H1 (cell line): ENCODE results near the gene B3GALT5. TPM values are rescaled to one million over a fixed set of nuclear protein-coding genes. Genes with fewer than 3 reads are reported as not detected.

Experiments used
- CTCF ChIA-PET: fragments of 300-600 bp; sonication (Branson Sonifier 250); formaldehyde crosslinking; loops from one replicate; lab custom pipeline; 2021; ENCODE audit not compliant: partially characterized antibody; lab: Charles Lee
- POLR2A ChIA-PET: fragments of 300-600 bp; sonication (Branson Sonifier 250); formaldehyde crosslinking; loops from one replicate; lab custom pipeline; 2021; ENCODE audit warnings: inconsistent platforms; ENCODE audit not compliant: partially characterized antibody; lab: Charles Lee
- DNase-seq, 2 experiments: peaks; one replicate each; pipeline versions ENCODE4 v3.0.0 to v3.0.0-alpha.2; 2010 to 2022; ENCODE audit warnings: low spot score in 2 of 2, low read depth in 1 of 2, mixed read lengths in 1 of 2
- FAIRE-seq: peaks from 2 replicates; lab custom pipeline; 2011; peaks lifted over from hg19 to GRCh38; lab: Jason Lieb, UNC
- H2AFZ ChIP-seq: 2 replicates; pipeline ENCODE4 v1.8.1; 2012; ENCODE audit warnings: low read length, inconsistent platforms
- H2AK5ac ChIP-seq: 2 replicates; pipeline ENCODE4 v1.6.1; 2013; ENCODE audit warnings: low read depth, low read length
- H2BK120ac ChIP-seq: replicated peaks from 2 replicates; pipeline ENCODE3; 2013; ENCODE audit warnings: low read depth, low read length, inconsistent platforms
- H2BK12ac ChIP-seq: 2 replicates; pipeline ENCODE4 v1.6.1; 2013; ENCODE audit warnings: low read depth, low read length
- H2BK15ac ChIP-seq: 2 replicates; pipeline ENCODE4 v1.6.1; 2013; ENCODE audit warnings: low read length
- H2BK20ac ChIP-seq: 2 replicates; pipeline ENCODE4 v1.6.1; 2013; ENCODE audit warnings: low read length
- H2BK5ac ChIP-seq: 2 replicates; pipeline ENCODE4 v1.6.1; 2013; ENCODE audit warnings: low read depth, low read length
- H3K14ac ChIP-seq: 2 replicates; pipeline ENCODE4 v1.6.1; 2013; ENCODE audit warnings: inconsistent platforms; ENCODE audit not compliant: insufficient read length
- H3K18ac ChIP-seq: 2 replicates; pipeline ENCODE4 v1.6.1; 2013; ENCODE audit warnings: low read length; ENCODE audit errors: extremely low read depth
- H3K23ac ChIP-seq: 2 replicates; pipeline ENCODE4 v1.6.1; 2013; ENCODE audit warnings: inconsistent platforms; ENCODE audit not compliant: insufficient read length
- H3K23me2 ChIP-seq: 2 replicates; pipeline ENCODE4 v1.6.1; 2013; ENCODE audit warnings: low read depth, low read length
- H3K27ac ChIP-seq: 2 replicates; pipeline ENCODE4 v1.6.1; 2011; ENCODE audit warnings: low read depth, low read length, inconsistent platforms
- H3K27me3 ChIP-seq, 4 experiments: replicated peaks in 1 of 4; 1 replicate in 1 of 4; 2 replicates in 3 of 4; pipeline versions ENCODE4 v1.6.1 to v1.8.1; 2011 to 2013; ENCODE audit warnings: low read length in 3 of 4, mild to moderate bottlenecking in 3 of 4, inconsistent platforms in 2 of 4, mixed read lengths in 2 of 4, moderate library complexity in 1 of 4; ENCODE audit not compliant: control insufficient read depth in 3 of 4, insufficient read depth in 3 of 4; ENCODE audit errors: extremely low read depth in 1 of 4
- H3K36me3 ChIP-seq, 4 experiments: 2 replicates each; pipeline versions ENCODE4 v1.6.1 to v1.8.1; 2011 to 2013; ENCODE audit warnings: mild to moderate bottlenecking in 4 of 4, low read length in 3 of 4, moderate library complexity in 2 of 4, control low read depth in 1 of 4, inconsistent platforms in 1 of 4; ENCODE audit not compliant: insufficient read depth in 4 of 4, control insufficient read depth in 2 of 4
- H3K4ac ChIP-seq: replicated peaks from 2 replicates; pipeline ENCODE3; 2013; ENCODE audit warnings: low read length, low read depth, mixed read lengths, inconsistent platforms; ENCODE audit not compliant: insufficient read length
- H3K4me1 ChIP-seq, 4 experiments: replicated peaks in 1 of 4; 1 replicate in 1 of 4; 2 replicates in 3 of 4; pipeline versions ENCODE4 v1.6.1 to v1.8.1; 2011 to 2013; ENCODE audit warnings: low read length in 3 of 4, inconsistent platforms in 2 of 4, mixed read lengths in 1 of 4; ENCODE audit not compliant: insufficient read depth in 4 of 4, control insufficient read depth in 3 of 4
- H3K4me2 ChIP-seq, 2 experiments: 2 replicates each; pipeline versions ENCODE4 v1.6.1 to v1.8.1; 2011 to 2013; ENCODE audit warnings: low read depth in 2 of 2, low read length in 2 of 2, control low read depth in 1 of 2, inconsistent platforms in 1 of 2, mild to moderate bottlenecking in 1 of 2; ENCODE audit not compliant: insufficient read depth in 1 of 2
- H3K4me3 ChIP-seq, 4 experiments: fragments of 200-600, 300-600 bp in 1 of 4; sonication (generic), shearing (Covaris generic), sonication (Bioruptor Twin) in 1 of 4; 2 replicates each; pipeline versions ENCODE4 v1.5.1 to v1.8.1; 2011 to 2016; ENCODE audit warnings: low read length in 4 of 4, low read depth in 3 of 4, control low read depth in 2 of 4, inconsistent platforms in 2 of 4, mild to moderate bottlenecking in 2 of 4, mixed read lengths in 1 of 4, moderate library complexity in 1 of 4; ENCODE audit not compliant: insufficient read depth in 2 of 4; ENCODE audit errors: extremely low read depth in 1 of 4
- H3K56ac ChIP-seq: replicated peaks from 2 replicates; pipeline ENCODE3; 2013; ENCODE audit warnings: low read depth, mild to moderate bottlenecking, mixed read lengths, low read length, inconsistent platforms; ENCODE audit not compliant: insufficient read length
- H3K79me1 ChIP-seq: 2 replicates; pipeline ENCODE4 v1.6.1; 2013; ENCODE audit warnings: low read depth, low read length, control low read depth
- H3K79me2 ChIP-seq, 2 experiments: 2 replicates each; pipeline versions ENCODE4 v1.6.1 to v1.8.1; 2012 to 2013; ENCODE audit warnings: low read length in 2 of 2, mild to moderate bottlenecking in 2 of 2, inconsistent platforms in 1 of 2; ENCODE audit not compliant: insufficient read depth in 2 of 2, control insufficient read depth in 1 of 2
- H3K9ac ChIP-seq, 4 experiments: replicated peaks in 1 of 4; 1 replicate in 1 of 4; 2 replicates in 3 of 4; pipeline versions ENCODE4 v1.6.1 to v1.8.1; 2011 to 2013; ENCODE audit warnings: low read depth in 3 of 4, low read length in 3 of 4, control low read depth in 2 of 4, mild to moderate bottlenecking in 2 of 4, moderate library complexity in 2 of 4, inconsistent platforms in 1 of 4; ENCODE audit errors: extremely low read depth in 1 of 4
- H3K9me3 ChIP-seq, 2 experiments: 2 replicates each; pipeline versions ENCODE4 v1.6.1 to v1.8.1; 2012 to 2013; ENCODE audit warnings: mild to moderate bottlenecking in 2 of 2, moderate library complexity in 2 of 2, control low read depth in 1 of 2, inconsistent platforms in 1 of 2, low read depth in 1 of 2, low read length in 1 of 2, mixed read lengths in 1 of 2; ENCODE audit not compliant: insufficient read depth in 2 of 2
- H4K20me1 ChIP-seq, 2 experiments: replicated peaks in 1 of 2; 2 replicates each; pipeline versions ENCODE3 to v1.8.1; 2011 to 2013; ENCODE audit warnings: inconsistent platforms in 2 of 2, low read length in 2 of 2, mild to moderate bottlenecking in 1 of 2; ENCODE audit not compliant: insufficient read depth in 2 of 2, control insufficient read depth in 1 of 2
- H4K5ac ChIP-seq: 2 replicates; pipeline ENCODE4 v1.6.1; 2013; ENCODE audit warnings: low read length, low read depth, mixed read lengths, inconsistent platforms; ENCODE audit not compliant: insufficient read length
- H4K8ac ChIP-seq: 2 replicates; pipeline ENCODE4 v1.8.0; 2013; ENCODE audit warnings: mild to moderate bottlenecking, moderate library complexity, low read length, inconsistent platforms; ENCODE audit not compliant: insufficient read depth; ENCODE audit errors: extremely low read depth
- H4K91ac ChIP-seq: replicated peaks from 2 replicates; pipeline ENCODE3; 2013; ENCODE audit warnings: low read length, mixed read lengths, inconsistent platforms; ENCODE audit not compliant: insufficient read length
- ASH2L ChIP-seq: fragments of 200-600, 300-600 bp; sonication (generic); IDR thresholded peaks from one replicate; pipeline ENCODE4 v1.7.1; 2017; ENCODE audit warnings: low read length
- CBX5 ChIP-seq: fragments of 300-800, 300-1000 bp; sonication (generic); IDR thresholded peaks from 2 replicates; pipeline ENCODE4 v1.7.1; 2016; ENCODE audit warnings: antibody characterized with exemption, low read length, low read depth
- CEBPB ChIP-seq: IDR thresholded peaks from 2 replicates; pipeline ENCODE4 v1.6.1; 2012; ENCODE audit warnings: low read depth, low read length
- EP300 ChIP-seq, 2 experiments: IDR thresholded peaks; 1 replicate in 1 of 2; 2 replicates in 1 of 2; pipeline ENCODE4 v1.6.1; 2011 to 2012; ENCODE audit warnings: low read depth in 2 of 2, low read length in 2 of 2, mild to moderate bottlenecking in 2 of 2, borderline replicate concordance in 1 of 2, inconsistent platforms in 1 of 2, moderate library complexity in 1 of 2
- GABPA ChIP-seq: IDR thresholded peaks from 2 replicates; pipeline ENCODE4 v1.6.1; 2011; ENCODE audit warnings: mild to moderate bottlenecking, low read length, moderate library complexity, borderline replicate concordance; ENCODE audit not compliant: insufficient read depth
- RNF2 ChIP-seq: fragments of 200-900, 300-1000 bp; sonication (generic); IDR thresholded peaks from 2 replicates; pipeline ENCODE4 v1.7.1; 2016; ENCODE audit warnings: borderline replicate concordance, low read depth, mild to moderate bottlenecking, antibody characterized with exemption, low read length; ENCODE audit not compliant: poor library complexity, severe bottlenecking; ENCODE audit errors: missing control alignments
- SP1 ChIP-seq: IDR thresholded peaks from 2 replicates; pipeline ENCODE4 v1.6.1; 2011; ENCODE audit warnings: low read depth, low read length
- SP4 ChIP-seq: IDR thresholded peaks from 2 replicates; pipeline ENCODE4 v1.6.1; 2012; ENCODE audit warnings: low read length, inconsistent platforms
- SUZ12 ChIP-seq: fragments of 200-600 bp; sonication (generic); IDR thresholded peaks from 2 replicates; pipeline ENCODE4 v1.6.1; 2012; ENCODE audit warnings: mild to moderate bottlenecking, inconsistent platforms, low read length, moderate library complexity, mixed read lengths
- TAF7 ChIP-seq: optimal IDR thresholded peaks from 2 replicates; pipeline ENCODE3; 2011; ENCODE audit warnings: low read depth, mild to moderate bottlenecking, inconsistent platforms, low read length, moderate library complexity, borderline replicate concordance
- TBP ChIP-seq: IDR thresholded peaks from 2 replicates; pipeline ENCODE4 v1.6.1; 2011; ENCODE audit warnings: low read depth, low read length, improper control_type of control experiment
- WGBS, 2 experiments: shearing (Covaris generic) in 1 of 2; methylation state at CpG; one replicate each; pipeline versions ENCODE4 v1.1.6 to v1.1.7; 2013 to 2015; ENCODE audit warnings: low lambda C conversion rate in 2 of 2, mixed read lengths in 2 of 2, inconsistent platforms in 1 of 2, low coverage in 1 of 2, missing lambda C conversion rate in 1 of 2; ENCODE audit not compliant: insufficient replicate concordance in 2 of 2, insufficient coverage in 1 of 2, insufficient read length in 1 of 2; ENCODE audit errors: extremely low coverage in 1 of 2, missing lambda C conversion rate in 1 of 2; 5-methylcytosine and 5-hydroxymethylcytosine counted together
- polyA plus RNA-seq, 7 experiments: library from polyadenylated mRNA; depleted of rRNA in 3 of 7; stranded (reverse) in 5 of 7; unstranded in 2 of 7; fragments of >200 nt in 5 of 7; fragments of 200-250 nt in 2 of 7; gene quantifications; 1 replicate in 5 of 7; 2 replicates in 1 of 7; 4 replicates in 1 of 7; pipeline versions ENCODE4 v1.2.1 to v1.2.3, GENCODE V29; 2011 to 2013; ENCODE audit warnings: missing spikeins in 2 of 7, mixed read lengths in 2 of 7
- total RNA-seq: library from RNA; stranded (reverse); fragmentation: NEBNext Ultra II Directional; extraction: Animal tissue kit (Norgen Biotek cat#: 25700); gene quantifications from 2 replicates; pipeline ENCODE4 v1.2.1, GENCODE V29; 2021

Gene B3GALT5
- total and polyA plus RNA-seq, 2 of the 8 experiments (the other 6 are each of a cell fraction or from before 2014, with no cell fraction given): 11.9 to 25.1 TPM

DNA sequence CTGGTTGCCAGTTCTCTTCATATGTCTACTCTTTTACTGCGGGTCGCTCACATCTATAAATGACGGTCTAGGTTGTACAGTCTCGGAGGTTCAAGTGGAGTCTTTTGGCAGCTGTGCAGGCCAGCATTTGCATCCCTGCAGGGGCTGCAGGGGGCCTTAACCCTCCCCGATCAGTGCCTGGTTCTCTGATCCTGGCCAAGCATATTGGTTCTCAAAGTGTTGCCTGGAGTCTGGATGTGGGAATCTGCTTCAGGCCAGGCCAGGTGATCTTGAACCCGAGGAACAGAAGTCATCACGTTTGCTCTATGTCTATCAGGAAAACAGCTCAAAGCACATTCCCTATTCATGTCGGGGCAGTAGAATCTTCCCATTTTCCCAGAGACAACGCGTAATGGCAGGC, 21.8 kb downstream of the B3GALT5 start:
- Histone ChIP-seq H2BK5ac (no peak overlapping the region), H3K79me2 (peaks cover 11 to 95% of the 10 kb centered on the region in 2 experiments), H3K9me3 (no peaks in the 10 kb centered on the region), H4K91ac (no peak overlapping the region), H3K4me2 (no peak overlapping the region), H3K4me3 (no peak overlapping the region), H3K27me3 (no peaks in the 10 kb centered on the region), H3K18ac (0 out of 2 replicates have a peak overlapping the region, but pooled peaks have one; percentile 3), H3K4me1 (peaks cover 14 to 39% (median 31%) of the 10 kb centered on the region in 4 experiments), H3K79me1 (peaks cover 14% of the 10 kb centered on the region; the same call in 1 of the 2 replicates), H3K56ac (no peak overlapping the region), H4K20me1 (no peaks in the 10 kb centered on the region), H3K36me3 (peaks cover 0 to 5% (median 0%) of the 10 kb centered on the region in 4 experiments; a peak in 2 of 8 replicates), H2AFZ (no peak overlapping the region), H4K8ac (no peak overlapping the region), H2BK120ac (no peak overlapping the region), H3K23ac (no peak overlapping the region), H2BK20ac (no peak overlapping the region), H3K4ac (no peak overlapping the region), H4K5ac (no peak overlapping the region), H3K9ac (no peak overlapping the region), H3K14ac (no peak overlapping the region), H2BK15ac (peak overlapping the region; percentile 10; the same call in 1 of the 2 replicates), H3K27ac (no peak overlapping the region), H3K23me2 (no peaks in the 10 kb centered on the region), H2AK5ac (no peak overlapping the region), H2BK12ac (0 out of 2 replicates have a peak overlapping the region, but pooled peaks have one; percentile 18)
- CTCF ChIA-PET: interaction anchor here (1.7 to 2.5 kb wide), 3 partner anchors 20 to 116 kb away, joined by 5 to 7 read pairs (median 6); no protein-coding TSS in a partner anchor
- FAIRE-seq (no peak), DNase-seq (no peak)
- WGBS, 2 experiments: 90% methylated on average over 10 of the region's 10 CpGs; no CpG with 5 or more reads in 1 of the 2 experiments
- POLR2A ChIA-PET: interaction anchor here (1.0 to 20.1 kb wide), 2 partner anchors 10 to 17 kb away, joined by 3 to 222 read pairs; partner anchors contain the start of gene B3GALT5
- TF ChIP-seq CEBPB: no peak
- no peak for TF ChIP-seq TAF7
- TF ChIP-seq CBX5: no peak
- TF ChIP-seq RNF2: no peak
- no peak for TF ChIP-seq SUZ12
- no peak for TF ChIP-seq TBP
- no peak for TF ChIP-seq EP300 (IDR thresholded peaks at IDR 0.05; ENCODE audit: borderline replicate concordance in 1 of 2, low read depth in 2 of 2, low read length in 2 of 2)
- no peak for TF ChIP-seq ASH2L
- no peak for TF ChIP-seq SP1
- TF ChIP-seq SP4: no peak
- no peak for TF ChIP-seq GABPA
